RKO (cell line): Measurements from ENCODE around the gene KRT16.
"Not testable (repeated sequence)": the region's sequence is repeated elsewhere in the genome, so short reads cannot be mapped to it uniquely, and the experiment has no call there.

ENCODE experiments used
- DNase-seq: peaks from one replicate; pipeline ENCODE4 v3.0.0-alpha.2; 2016; ENCODE audit warnings: low spot score

Gene KRT16

DNA sequence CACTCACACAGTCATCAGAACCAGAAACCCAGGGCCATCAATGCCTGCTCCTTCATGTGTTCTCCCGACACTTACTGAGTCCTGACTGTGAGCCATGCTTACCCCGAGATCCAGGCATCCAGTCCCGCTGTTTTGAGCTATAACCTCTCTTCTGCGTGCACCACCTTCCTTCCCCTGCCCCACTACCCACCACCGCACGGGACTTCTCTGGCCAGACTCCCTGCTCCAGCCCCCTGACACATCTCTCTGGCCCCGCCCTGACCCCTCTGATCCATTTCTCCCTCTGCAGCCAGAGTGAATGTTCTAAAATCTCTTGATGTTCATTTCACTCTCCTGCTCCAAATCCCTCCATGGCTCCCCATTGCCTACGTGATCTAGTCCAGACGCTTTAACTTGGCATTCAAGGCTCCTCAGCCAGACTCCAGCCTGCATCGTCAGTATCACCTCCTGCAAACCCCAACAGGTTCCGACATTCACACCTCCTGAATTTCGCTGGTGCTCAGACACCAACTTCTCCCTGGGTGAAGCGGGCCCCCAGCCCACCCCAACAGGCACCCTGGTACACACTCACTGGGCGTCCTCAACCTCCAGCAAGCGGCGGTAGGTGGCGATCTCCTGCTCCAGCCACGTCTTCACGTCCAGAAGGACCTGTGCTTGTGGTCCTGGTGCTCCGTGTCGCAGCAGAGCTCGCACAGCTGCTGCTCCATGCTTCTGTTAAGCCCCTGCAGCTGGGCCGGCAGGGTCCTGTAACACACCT, 14.9 kb upstream of the KRT16 start:
- DNase-seq = no peak

DNA sequence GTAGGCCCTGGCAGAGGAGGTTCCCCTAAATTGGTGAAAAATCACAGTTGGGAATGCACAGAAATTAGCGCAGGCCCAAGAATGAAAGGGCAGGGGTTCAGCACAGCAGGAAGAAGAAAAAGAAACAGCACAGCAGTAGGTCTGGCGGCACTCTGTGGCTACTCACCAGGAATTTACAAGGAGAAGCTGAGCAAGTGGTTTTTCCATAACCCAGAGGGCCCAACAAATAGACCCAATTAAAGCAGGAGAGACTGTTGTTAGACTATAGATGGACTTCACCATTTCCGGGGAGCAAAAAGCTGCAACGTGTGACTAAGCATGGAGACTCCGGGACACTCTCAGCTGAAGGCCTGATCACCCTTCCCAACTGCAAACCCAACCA, 14.3 kb upstream of the KRT16 start:
- DNase-seq = not testable (repeated sequence)

DNA sequence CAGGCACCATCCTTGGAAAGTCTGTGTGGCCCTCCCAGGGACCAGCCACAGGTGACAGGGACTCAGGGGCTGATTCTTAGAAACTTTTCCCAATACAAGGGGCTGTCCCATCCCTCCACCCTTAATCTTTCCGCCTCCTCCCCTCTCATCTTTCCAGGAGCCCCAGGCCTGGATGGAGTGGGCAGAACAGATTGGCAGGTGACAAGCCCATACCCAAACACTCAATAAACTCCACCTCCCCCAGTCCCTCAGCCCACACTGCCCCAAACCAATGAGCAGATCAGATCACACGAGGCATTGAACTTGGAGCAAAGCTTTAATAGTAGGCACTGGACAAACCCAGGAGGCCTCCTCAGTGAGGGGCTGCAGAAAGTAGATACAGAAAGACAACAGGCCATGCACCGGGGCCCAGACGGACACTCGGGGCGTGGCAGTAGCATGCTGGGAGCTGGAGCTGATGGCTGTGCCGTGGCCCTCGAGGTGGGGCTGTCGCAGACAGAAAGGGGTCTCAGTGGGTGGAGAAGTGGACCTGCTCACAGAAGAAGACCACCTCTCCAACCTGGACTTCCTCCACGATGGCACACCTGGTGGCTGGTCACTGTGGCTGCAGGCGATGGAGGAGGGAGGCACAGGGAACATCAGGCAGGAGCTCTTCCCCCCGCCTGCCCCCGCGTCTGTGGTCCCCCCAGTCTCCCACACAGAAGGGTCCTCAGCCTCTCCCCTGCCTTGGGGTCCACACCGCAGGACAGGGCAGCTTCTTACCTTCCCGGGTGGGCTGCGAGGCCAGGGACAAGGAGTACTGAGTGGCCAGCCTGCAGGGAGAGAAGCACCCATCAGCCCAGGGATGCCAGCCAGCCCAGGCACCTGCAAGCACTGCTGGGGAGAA, 13.7 kb upstream of the KRT16 start:
- DNase-seq = not testable (repeated sequence)

DNA sequence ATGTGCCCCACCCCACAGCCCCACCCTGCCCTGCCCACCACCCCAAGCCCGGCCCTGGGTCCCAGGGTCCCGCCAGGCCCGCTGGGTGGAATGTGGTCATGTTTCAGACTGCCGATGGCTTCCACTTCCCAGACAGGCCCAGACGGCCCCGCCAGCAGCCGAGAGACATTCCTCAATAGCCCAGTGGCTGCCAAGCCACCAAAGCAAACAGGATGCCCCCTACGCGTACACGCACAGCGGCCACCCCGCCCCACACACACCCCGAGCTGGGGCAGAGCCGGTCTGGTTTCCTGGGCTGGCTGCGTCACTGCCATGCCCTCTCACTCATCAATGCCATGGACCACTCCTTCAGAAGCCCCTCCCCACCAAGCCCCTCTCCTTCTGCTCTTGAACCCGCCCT, 13.0 kb upstream of the KRT16 start:
- DNase-seq = no peak

DNA sequence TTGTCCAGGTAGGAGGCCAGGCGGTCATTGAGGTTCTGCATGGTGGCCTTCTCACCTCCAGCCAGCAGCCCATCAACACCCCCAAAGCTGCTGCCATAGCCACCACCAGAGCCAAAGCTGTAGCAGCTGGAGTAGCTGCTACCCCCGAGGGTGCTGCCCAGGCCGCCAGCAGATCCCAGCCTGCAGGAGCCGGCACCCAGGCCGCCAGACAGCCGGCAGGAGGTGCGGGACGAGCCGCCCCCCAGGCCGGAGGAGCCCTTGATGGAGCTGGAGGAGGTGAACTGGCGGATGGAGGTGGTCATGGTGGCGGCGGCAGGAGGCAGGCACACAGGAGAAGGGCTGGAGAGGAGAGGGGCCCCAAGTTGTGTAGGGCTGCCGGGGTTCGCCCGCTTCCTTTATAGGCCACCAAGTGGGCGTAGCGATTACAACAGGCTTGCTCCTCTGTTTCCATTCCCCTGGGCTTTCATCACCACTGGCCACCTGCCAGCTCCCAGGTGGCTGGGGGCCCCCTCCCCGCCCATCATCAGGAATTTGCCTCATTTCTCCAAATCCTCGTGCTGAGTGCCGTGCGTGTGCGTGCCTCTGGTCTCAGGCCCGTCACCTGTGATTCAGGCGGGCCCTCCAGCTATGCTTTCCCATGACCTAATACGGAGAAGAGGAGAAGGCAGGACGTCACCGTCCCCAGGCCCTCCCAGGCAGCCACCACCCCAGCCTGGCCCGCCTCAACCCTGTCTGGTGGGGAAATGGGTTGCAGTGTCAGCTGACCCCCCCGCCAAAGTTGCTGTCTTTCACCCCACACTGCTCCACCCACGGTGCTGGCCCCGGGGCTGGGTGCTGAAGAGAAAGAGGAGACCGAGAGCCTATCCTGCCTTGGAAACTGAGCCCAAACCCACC, 11.9 kb upstream of the KRT16 start, which contains the start of gene KRT17:
TSS of gene KRT17 (minus strand) at position 368 of the 894 bp plus-strand sequence. CDS start at position 302, 66 bp downstream.
- no peak for DNase-seq

DNA sequence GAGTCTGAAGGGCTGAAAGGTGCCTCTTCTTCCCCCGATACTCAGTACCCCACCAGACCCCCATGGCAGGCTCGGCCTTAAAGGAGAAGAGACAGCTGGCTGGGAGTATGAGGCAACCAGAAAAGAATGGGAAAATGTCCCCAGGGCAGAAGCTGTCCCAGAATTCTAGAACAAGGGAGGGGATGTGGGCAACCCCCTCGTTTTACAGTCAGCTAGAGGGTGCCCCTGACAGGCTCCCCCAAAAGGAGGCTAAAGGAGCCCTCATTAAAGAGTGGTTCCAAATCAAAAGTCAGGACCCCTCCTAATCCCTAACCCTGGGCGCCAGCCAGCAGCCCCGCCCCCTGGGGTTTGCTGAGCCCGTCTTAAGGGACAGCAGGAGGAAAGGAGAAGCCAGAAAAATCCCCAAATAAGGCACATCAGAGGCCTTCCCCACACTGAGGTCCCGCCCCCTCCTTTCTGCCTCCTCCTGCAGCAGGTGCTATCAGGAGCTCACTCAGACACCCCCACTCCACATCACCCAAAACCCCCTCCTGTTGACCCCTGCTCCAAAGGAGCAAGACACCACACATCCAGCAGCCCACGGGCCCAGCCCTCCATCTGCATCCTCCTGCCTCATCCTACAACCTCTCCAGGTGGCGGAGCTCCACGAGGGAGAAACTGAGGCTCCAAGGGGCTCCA, 10.8 kb upstream of the KRT16 start:
- not testable (repeated sequence) for DNase-seq

DNA sequence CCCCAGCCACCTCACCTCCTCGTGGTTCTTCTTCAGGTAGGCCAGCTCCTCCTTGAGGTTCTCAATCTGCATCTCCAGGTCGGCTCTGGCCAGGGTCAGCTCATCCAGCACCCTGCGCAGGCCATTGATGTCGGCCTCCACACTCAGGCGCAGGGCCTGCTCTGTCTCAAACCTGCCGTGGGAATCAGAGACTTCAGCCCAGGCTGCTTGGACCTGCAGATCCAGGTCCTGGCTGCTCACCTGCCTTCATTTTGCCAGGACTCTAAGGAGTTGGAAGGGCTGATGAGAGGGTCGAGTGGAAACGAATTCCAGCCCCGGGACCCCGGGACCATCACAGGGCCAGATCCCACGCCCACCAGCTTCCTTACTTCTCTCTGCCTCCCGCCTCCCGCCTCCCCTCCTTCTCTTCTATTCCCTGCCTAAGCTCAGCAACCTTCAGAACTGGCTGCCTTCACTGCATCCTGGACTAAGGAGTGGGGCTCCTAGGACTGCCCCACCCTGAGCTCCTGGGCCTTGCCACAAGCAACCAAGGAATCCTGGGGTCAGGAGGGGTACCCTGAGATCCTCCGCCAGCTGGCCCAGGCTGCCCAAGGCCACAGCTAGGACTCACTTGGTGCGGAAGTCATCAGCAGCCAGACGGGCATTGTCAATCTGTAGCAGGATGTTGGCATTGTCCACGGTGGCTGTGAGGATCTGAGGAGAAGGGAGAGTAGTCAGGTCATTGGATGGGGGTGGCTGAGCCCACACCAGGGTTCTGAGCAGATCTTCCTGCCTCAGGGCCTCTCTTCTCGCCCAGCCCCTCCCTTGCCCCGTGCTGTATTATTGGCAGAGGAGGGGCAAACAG, 10.0 kb upstream of the KRT16 start:
- not testable (repeated sequence) for DNase-seq

DNA sequence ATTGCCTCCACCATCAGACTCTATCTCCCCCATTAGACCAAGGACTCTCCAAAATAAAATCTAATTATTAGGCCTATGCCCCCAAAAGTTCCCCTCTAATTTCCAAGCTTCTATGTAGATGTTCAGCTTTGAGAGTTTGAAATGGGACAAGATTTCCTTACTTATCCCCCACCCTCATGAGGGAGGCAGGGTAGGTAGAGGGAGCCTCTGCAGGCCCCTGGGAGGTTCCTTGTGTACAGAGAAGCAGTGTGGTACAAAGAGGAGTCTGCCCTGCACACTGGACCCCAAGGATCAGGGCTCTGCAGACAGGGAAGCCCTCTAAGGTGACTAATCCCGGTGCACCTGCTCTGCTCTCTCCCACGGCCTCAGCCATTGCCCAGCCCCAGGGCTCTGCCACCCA, 9.3 kb upstream of the KRT16 start:
- no peak for DNase-seq

DNA sequence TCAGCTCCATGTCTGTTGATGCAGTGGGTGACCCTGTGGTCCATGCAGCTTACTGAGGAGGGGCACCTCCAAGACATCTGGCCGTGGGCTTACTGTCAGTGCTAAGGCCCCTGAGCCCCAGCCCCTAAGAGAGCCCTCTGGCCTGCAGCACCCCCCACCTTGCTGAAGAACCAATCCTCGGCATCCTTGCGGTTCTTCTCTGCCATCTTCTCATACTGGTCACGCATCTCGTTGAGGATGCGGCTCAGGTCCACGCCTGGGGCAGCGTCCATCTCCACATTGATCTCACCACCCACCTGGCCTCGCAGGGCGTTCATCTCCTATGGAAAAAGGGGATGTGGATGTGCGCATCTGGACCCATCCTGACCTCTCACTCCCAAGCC, 8.9 kb upstream of the KRT16 start:
- DNase-seq = not testable (repeated sequence)

DNA sequence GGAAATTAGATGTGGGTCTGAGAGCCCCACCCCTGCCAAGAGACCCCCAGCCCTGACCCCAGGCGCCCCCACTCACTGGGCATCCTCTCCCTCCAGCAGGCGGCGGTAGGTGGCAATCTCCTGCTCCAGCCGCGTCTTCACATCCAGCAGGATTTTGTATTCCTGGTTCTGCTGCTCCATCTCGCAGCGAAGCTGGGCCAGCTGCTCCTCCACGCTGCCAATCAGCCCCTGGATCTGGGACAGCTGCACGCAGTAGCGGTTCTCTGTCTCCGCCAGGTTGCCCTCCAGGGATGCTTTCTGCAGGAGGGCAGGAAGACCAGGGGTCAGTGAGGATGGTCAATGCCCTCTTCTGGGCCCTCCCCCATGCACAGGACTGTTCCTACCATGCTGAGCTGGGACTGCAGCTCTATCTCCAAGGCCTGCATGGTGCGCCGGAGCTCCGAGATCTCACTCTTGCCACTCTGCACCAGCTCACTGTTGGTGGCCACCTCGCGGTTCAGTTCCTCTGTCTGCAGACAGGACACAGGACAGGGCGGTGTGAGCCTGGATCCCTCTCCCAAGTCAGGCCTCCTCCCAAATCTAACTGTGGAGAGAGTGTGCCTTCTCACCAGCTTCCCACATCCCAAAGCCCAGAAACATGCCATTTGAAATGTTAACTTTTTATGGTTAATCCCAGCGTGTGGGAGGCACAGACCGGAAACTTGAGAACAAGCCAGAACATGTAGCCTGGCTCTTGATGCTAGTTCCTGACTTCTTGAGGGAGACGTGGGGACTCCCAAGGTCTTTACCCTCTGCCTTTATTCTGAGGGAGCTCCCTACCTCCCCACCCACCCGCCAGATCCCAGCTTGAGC, 8.2 kb upstream of the KRT16 start:
- DNase-seq = no peak

DNA sequence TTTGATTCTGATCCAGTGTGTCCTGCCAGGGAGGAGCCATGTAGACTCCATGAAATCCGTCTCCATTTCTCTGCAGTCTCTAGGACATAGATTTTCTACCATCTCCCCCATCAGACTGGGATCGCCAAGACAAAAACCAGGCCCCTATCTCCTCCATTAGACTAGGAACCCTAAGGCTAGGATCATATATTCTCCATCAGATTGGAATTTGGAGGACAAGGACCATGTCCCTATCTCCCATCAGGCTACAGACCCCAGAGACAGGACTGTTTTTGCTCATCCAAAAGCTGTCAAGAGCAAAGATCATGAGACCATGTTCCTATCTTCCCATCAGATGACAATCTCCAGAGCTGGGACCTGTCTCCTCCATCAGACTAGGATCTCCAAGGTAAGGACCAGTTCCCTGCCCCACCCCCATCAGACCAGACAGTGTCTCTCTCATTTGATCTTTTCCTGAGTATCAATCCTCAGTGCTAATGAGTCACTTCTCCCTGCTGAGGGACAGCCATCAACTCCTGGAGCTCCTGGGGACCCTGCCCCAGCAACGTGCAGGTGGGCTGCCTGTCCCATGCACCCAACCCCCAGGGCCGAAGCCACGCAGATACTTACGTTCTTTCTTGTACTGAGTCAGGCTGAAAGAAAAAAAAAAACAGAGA, 7.5 kb upstream of the KRT16 start:
- DNase-seq = not testable (repeated sequence)

DNA sequence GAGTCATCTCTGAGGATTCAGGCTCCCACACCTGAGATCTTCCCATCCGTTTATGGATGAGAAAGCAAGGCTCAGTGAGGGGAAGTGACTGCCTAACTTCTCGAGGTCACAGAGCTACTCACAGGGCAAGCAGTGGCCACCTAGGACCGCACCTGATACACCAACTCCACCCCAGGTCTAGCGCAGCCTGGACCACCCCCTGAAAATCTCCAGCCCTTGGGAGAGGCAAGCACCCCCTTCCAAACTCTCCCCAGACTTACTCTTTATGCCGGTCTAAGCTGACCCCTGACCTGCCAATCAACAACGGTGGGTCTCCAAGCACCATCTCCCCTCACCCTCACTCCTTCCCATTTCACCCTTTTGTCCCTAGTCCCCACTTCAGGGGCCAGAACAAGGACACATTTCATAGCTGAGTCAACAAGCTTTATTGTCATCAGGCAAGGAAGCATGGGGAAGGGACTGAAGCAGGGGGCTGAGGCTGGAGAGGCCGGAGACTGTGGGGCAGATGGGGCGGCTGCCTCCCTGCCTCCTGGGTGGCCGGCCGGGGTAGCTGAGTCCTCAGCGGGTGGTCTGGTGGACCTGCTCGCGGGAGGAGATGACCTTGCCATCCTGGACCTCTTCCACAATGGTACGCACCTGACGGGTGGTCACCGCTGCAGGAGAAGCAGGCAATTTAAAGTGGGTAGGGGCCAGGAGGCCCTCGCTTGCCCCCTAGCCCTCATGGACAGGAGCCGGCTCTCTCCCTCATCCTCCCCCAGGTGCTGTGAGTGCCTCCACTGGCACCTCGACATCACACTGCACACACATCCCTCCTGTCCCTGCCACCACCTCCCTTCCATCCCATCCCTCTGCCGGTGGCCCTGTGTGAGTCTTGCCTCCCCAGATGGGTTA, 6.7 kb upstream of the KRT16 start:
- DNase-seq = no peak

DNA sequence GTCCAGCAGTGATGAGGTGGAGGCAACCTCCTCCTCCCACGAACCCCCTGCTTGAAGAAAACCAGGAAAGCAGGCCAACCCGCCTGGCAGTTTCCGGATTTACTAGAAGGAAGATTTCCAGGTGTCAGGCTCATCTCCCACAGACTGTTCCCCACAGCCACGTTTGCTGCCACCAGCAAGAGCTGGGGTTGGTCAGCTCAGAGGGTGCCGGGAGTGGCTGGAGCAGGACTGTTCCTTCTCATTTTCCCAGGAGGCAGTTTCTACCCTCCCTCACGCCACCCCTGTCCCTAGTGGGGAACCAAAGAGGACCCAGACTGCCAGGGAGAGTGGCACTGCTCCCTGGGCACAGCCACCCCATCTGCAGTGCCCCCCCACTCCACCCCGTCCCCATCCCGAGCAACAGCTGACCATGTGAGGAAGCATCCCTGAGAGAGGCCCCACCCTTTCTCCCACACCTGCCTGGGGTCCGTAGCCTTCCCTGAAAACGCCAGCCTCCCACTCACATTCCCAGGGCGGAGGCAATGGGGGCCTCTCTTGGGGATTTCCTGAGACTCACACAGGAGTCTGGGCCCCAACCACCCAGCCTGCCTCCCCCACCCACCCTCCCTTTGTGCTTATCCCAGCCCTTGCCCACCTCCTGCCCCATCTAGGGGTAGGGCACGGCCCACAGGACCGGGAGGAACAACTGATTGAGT, 5.9 kb upstream of the KRT16 start:
- no peak for DNase-seq

DNA sequence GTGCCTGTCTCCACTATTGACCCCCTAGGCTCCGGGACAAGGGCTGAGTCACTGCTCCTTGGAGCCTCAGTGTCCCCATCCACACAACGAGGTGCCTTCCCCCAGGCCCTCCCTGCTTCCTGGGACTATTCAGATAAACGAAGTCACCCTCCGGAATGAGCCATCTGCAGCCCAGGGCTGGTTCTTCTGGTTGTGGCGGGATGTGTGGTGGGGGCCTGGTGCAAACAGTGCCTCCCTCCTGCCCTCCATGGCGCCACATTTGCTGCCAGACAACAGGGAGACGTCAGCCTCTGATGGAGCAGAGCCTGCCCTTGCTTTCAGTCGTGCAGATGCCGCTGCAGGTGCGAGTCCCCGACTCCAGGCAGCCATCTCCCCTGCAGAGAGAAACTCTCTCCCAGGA, 5.1 kb upstream of the KRT16 start:
- DNase-seq = no peak

DNA sequence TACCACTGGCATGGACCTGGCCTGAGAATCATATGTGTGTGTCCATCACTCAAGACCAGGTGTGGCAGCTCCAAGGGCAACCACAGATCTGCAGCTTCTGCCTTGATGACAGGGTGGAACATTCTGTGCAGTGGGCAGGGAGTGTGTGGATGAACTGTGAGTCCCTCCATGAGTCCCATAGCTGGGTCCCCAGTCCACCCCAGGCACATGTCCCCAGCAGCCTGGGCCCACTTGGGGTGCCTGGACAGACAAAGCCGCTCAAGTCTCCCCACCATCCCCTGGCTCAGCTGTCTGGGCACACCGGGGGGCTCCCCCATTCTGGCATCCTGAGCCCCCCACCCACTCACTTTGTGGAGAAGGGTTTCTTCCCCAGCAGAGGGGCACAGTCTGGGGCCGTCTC, 4.6 kb upstream of the KRT16 start:
- no peak for DNase-seq

DNA sequence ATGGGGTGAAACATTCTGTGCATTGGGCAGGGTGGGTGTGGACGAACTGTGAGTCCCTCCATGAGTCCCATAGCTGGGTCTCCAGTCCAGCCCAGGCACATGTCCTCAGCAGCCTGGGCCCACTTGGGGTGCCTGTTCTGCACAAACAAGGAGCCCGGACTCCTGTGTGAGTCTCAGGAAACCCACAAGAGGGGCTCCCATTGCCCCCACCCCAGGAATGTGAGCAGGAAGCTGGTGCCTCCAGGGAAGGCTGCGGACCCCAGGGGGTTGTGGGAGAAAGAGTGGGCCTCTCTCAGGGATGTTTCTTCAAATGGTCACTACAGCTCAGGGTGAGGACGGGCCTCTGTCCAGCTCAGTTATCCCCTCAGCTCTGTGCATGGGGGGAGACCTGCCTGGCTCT, 3.9 kb upstream of the KRT16 start:
- DNase-seq = not testable (repeated sequence)

DNA sequence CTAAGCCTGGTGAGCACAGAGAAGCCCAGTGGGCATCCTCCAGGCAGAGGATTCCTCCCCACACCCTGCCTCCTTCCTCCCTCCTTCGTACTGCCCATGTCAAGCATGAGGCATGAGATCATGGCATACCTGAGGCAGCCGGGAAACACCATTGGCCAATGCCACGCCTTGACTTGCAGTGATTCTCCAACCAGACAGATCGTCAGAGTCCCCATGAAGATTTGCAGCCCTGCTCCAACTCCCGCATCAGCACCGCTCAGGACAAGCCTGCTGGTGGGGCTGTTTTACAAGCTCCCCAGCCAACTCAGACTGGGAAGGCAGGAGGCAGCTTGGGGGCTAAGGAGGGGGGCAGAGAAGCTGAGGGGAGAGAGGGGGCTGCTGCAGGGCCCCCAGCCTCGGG, 2.9 kb upstream of the KRT16 start:
- DNase-seq = no peak

DNA sequence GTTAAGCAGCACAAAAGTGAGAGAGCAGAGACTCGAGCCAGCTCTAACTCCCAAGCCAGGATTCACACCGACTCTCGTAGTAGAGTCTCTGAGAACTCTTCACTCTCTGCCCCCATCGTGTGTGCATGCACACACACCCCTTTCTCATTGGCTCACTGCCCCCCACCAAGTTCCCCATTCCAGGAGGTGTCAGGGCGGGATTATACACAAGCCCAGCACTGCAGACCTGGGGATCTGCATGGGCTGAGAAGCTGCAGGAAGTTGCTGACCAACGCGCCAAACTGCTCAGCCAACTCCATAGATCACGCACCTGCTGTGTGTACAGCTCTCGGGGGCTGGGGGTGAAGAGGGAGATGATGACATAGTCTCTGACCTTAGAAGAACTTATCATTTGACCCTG, 2.2 kb upstream of the KRT16 start:
- not testable (repeated sequence) for DNase-seq
